ENCODE results near the gene RPTOR. TPM values are rescaled to one million over a fixed set of nuclear protein-coding genes. Genes with fewer than 3 reads are reported as not detected.

Gene RPTOR
- total RNA-seq, 4 donors from 2014 or later = 19.0 to 48.3 (median 27.3) TPM

DNA sequence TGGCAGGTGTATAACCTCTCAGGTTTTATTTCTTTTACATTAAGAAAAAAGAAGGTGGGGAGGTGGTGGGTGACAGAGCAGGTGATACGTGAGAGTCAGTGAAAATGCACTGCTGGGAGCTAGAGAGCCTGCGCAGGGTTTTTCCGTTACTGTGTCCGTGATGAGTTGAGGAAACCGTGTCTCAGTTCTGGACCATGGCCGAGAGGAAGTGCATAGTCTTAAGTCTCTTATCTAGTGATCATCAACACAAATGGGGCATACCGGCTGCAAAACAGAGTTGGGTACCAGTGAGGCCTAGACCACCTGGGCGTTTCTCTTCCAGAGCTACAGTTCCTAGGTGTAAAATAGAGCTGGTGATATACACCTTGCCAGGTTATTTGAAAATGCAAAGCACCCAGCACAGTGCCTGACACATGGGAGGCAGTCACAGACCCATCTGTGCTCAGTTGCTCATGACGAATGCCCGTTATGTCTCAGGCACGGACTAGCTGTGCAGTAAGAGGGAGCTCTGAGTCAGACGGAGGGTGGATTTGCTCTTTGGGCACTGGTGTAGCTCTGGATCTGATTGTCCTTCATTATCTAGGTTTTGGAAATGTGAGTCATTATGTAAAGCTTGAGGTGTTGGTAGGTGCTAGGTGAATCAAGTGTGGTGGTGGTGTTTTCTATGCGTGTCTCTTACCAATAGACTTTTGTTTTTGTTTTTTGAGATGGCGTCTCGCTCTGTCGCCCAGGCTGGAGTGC lies 60.9 kb downstream of the RPTOR start:
- intact Hi-C loops (cut with DNase I; ENCODE audit: low total_unique reads) = no loop called here
- Histone ChIP-seq H3K9me3 (no peaks in the 10 kb centered on the region), H3K4me3 (no peak overlapping the region), H3K27ac (no peak overlapping the region), H3K36me3 (no peaks in the 10 kb centered on the region), H3K4me1 (no peaks in the 10 kb centered on the region), H3K27me3 (no peaks in the 10 kb centered on the region)
- DNase-seq = no peak
- TF ChIP-seq CTCF (IDR thresholded peaks at IDR 0.05) (no peak), POLR2A (IDR thresholded peaks at IDR 0.05) (no peak)

GRCh38 chr17:80608326-80608725 lies 63.7 kb downstream of the RPTOR start:
- H3K4me1 ChIP-seq = no peaks in the 10 kb centered on the region
- DNase-seq = no peak
- H3K9me3 ChIP-seq = no peaks in the 10 kb centered on the region
- H3K27me3 ChIP-seq = no peaks in the 10 kb centered on the region
- no peak overlapping the region for H3K4me3 ChIP-seq
- no peaks in the 10 kb centered on the region for H3K36me3 ChIP-seq
- TF ChIP-seq CTCF (IDR thresholded peaks at IDR 0.05) = no peak
- TF ChIP-seq POLR2A (IDR thresholded peaks at IDR 0.05) = no peak
- no peak overlapping the region for H3K27ac ChIP-seq
- intact Hi-C loops (cut with DNase I; ENCODE audit: low total_unique reads) = no loop called here

GRCh38 chr17:80609757-80610156 lies 65.1 kb downstream of the RPTOR start:
- H3K36me3 ChIP-seq = no peaks in the 10 kb centered on the region
- no peaks in the 10 kb centered on the region for H3K4me1 ChIP-seq
- DNase-seq = no peak
- TF ChIP-seq CTCF (IDR thresholded peaks at IDR 0.05) = no peak
- no peak for TF ChIP-seq POLR2A (IDR thresholded peaks at IDR 0.05)
- no peaks in the 10 kb centered on the region for H3K9me3 ChIP-seq
- H3K27ac ChIP-seq = no peak overlapping the region
- no peaks in the 10 kb centered on the region for H3K27me3 ChIP-seq
- intact Hi-C loops (cut with DNase I; ENCODE audit: low total_unique reads) = no loop called here
- no peak overlapping the region for H3K4me3 ChIP-seq

- no peaks in the 10 kb centered on the region for H3K27me3 ChIP-seq
- TF ChIP-seq CTCF (IDR thresholded peaks at IDR 0.05) (no peak), POLR2A (IDR thresholded peaks at IDR 0.05) (no peak)
- H3K36me3 ChIP-seq = no peaks in the 10 kb centered on the region
- no peaks in the 10 kb centered on the region for H3K9me3 ChIP-seq
- H3K27ac ChIP-seq = no peak overlapping the region
- H3K4me1 ChIP-seq = no peaks in the 10 kb centered on the region
- intact Hi-C loops (cut with DNase I; ENCODE audit: low total_unique reads) = no loop called here
- no peak overlapping the region for H3K4me3 ChIP-seq
- DNase-seq = no peak
Observed at GRCh38 chr17:80611816-80612215, 67.2 kb downstream of the RPTOR start.

- no peak overlapping the region for H3K4me3 ChIP-seq
- no peak for DNase-seq
- H3K27ac ChIP-seq = no peak overlapping the region
- no peaks in the 10 kb centered on the region for H3K36me3 ChIP-seq
- no peaks in the 10 kb centered on the region for H3K9me3 ChIP-seq
- TF ChIP-seq POLR2A (IDR thresholded peaks at IDR 0.05) (no peak), CTCF (IDR thresholded peaks at IDR 0.05) (no peak)
- intact Hi-C loops (cut with DNase I; ENCODE audit: low total_unique reads) = no loop called here
- H3K27me3 ChIP-seq = no peaks in the 10 kb centered on the region
- H3K4me1 ChIP-seq = no peaks in the 10 kb centered on the region
Observed at GRCh38 chr17:80612997-80613731, 68.5 kb downstream of the RPTOR start.
